Activated T-cell treated with anti-CD3 and anti-CD28 coated beads for 48 hours (primary cell): ENCODE data around the gene MTA3.

Source experiments
- DNase-seq: peaks from one replicate; pipeline ENCODE4 v3.0.0-alpha.2; 2020; ENCODE audit warnings: low read depth

Gene MTA3

DNA sequence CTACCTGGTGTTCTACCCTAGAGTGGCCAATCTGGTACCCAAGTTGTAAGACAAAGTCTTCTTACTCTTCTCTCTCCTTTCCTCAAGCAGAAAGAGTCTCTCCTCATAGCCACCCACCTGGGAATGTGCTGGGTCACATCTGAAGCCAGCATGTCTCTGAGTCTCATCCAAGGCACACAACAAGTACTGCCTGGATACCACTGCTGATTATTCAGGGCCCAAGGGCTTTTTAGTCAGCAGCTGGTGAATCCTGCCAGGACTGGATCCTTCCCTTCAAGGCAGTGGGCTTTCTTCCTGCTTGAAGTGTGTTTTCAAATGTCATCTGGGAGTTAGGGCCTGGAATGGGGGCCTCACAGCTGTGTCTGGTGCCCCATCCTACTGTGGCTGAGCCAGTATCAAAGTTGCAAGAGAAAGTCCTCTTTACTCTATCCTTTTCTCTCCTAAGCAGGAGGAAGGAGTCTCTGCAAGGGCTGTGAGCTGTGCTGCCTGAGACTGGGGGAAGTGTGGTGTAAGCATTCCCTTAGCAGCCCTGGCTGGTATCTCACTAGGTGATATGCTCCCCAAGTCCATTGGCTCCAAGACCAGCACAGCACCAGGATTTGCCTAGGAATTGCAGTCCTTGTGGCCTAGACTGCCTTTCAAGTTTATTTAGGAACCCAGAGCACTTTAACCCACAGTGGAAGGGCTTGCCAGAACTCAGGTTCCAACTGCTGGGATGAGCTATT lies 168.3 kb downstream of the MTA3 start:
- DNase-seq = no peak

DNA sequence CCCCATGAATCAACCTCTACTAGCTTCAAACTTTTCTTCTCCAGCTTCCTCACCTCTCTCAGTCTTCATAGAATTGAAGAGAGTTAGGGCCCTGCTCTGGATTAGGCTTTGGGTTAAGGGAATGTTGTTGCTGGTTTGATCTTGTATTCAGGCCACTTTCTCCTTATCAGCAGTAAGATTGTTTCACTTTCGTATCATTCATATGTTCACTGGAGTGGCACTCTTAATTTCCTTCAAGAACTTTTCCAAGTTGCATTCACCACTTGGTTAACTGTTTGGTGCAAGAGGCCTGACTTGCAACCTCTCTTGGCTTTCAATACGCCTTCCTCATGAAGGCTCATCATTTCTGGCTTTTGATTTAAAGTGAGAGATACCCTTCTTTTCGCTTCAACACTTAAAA lies 172.7 kb downstream of the MTA3 start:
- DNase-seq = no peak

DNA sequence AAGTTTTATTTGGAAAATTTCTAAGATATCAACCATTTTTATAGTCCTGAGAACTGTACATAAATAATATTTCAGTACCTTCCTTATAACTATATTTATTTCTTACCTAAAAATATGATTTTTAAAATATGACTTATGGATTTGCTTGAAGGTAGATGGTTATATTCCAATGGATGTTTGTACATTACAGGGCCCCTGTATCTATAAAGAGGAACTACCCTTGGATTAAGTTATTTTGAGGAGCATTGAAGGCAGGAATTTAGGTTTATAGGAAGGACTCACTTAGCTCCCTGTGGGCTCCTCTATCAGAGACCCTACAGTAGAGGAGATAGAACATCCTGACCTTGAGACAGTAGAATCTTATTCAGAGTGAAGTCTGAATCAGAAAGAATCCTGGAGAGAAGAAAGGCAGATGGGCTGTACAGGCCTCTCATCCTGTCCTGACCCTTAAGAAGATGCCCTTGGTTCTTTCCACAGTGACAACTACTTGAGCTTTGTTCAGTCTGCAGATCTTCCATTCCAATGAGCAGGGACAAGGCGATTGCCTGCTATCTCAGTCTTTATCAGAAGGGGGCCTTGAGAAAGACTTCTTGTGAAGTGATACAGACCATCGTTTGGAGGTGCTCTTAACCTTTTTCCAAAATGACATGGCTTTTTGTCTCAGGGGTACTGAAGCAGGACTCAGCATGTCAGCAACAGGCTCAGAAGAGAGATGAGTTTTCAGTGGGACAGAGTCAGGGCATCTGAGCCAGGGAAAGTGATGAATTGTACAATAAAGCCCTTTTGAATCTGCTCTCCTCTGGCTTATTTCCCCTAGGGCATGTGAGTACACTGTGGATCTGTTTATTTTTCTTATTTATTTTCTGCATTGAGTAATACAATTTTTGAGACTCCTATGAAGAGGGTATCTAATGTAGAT lies 174.6 kb downstream of the MTA3 start:
- no peak for DNase-seq

DNA sequence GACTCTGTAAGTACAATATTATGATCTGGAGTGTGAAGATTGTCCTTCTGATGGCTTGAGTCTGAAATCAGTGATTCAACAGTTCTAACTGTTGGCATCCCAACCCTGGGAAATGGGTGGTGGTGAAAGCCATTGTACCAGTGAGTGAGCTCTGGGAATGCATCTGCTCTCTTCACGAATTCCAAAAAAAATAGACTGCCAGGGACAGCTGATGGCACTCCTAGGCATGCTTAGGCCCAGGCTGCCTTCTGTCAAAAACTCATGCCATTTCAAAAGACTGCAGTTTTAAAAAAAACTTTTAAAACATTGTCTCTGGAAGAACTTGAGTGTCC lies 175.2 kb downstream of the MTA3 start:
- DNase-seq = no peak

DNA sequence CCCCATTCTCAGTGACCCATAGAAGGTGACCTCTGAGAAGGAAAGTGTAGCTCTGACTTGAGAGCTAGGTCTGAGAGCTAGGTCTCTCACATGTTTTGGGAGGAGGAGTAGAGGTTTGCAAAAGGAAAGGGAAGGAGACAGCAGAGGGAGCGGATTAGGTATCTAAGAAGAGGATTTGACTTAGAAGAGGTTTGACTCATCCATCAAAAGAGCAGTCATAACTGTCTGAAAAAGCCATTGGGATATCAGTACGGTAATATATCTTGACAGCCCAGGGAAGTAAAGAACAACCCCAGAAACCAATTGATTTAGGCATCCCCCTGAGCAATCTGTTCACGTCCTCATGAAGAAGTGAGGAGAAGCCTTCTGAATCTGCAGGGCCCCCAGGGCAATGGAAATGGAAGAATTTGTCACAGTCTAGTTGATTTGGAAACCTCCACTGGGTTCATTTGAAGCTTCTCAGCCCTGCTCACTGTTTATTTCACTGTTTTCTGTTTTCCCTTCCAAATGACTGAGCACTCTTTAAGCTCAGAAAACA lies 176.2 kb downstream of the MTA3 start:
- DNase-seq = no peak

DNA sequence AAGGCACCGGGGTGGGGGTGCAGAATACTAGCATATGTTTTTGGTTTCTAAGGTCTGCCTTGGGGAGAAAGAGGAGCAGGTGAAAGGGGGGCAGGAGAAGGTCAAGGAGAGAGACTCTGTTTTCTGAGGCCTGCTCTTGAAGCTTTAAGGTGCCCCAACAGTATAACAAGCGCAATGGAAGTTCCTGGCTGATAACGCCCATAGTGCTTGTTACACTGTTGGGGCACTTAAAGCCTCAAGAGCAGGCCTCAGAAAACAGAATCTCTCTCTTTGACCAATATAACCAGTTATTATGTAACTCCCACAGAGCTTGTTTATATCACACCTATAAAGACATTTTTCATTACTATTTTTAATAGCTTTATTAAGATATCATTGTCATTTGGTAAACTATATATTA lies 179.0 kb downstream of the MTA3 start:
- no peak for DNase-seq

DNA sequence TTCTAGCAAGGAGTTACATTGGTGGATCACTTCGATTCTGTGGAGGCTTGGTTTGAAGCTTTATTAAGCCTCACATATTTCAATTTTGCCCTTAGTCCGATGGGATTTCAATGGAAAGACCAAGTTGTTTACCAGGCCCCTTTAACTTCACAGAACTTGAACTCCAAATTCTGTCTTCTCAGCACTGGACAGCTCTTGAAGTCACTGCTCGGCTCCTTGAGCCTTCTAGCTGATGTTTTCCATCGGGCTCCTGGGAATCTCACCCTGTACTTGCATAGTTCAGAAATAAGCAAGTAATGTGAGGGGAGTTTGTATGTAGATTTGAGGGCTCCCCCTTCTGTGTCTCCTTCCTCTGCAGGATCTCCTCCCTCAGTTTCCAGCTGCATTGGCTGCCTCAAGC lies 180.4 kb downstream of the MTA3 start:
- no peak for DNase-seq

DNA sequence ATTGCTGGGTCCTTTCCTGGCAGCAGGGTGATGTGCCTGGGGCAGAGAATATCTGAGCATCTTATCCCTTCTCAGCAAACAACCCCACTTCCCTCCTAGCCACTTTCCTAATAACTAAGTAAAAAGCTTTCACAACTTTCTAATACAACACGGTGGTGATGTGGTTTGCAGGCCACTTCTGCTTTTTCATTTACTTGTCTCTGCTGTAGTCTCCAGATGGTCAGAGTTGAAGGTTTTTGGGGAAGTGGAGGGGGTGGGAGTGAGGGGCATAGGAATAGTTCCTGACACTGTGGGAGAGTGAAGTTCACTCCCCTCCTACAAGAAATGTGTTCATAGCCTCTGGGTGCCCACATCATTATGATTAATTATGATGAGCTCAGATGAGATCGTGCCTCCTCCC lies 183.9 kb downstream of the MTA3 start:
- no peak for DNase-seq

DNA sequence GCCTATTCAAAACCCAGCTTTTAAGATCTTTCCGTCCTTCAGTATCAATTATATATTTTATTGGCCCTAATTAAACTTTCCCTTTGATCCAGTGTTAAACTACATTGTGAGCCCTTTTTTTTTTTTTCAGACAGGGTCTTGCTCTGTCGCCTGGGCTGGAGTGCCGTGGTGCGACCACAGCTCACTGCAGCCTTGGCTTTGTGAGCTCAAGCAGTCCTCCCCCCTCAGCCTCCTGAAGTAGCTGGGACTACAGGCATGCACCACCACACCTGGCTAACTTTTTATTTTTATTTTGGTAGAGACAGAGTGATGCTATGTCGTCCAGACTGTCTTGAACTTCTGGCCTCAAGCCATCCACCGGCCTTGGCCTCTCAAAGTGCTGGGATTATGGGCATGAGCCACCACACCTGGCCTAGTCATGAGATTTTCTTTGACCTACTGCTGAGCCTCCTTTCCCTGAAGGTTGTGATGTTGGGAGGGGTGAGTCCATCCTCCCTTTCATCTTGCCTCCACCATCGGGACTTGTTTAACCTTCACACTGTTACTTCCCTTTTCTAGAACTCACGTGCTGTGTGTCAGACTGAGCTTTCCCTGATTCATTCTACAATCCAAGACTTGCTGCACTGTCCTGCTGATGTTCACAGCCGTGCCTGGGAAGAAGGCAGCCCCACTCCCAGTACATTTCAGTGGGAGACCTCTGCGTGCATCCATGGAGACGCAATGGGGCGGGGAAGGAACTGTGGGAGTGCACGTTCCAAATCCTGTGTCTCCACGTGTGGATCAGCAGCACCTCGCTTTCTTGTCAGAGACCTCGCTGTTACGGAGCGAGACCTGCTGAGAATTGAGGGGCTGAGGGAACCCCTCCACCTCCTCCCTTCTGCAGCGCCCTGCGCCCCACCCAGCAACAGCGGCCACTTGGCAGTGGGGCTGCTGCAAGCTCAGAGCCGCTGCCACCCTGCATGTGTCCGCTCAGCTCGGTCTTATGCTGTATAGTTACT lies 184.7 kb downstream of the MTA3 start:
- DNase-seq = no peak

DNA sequence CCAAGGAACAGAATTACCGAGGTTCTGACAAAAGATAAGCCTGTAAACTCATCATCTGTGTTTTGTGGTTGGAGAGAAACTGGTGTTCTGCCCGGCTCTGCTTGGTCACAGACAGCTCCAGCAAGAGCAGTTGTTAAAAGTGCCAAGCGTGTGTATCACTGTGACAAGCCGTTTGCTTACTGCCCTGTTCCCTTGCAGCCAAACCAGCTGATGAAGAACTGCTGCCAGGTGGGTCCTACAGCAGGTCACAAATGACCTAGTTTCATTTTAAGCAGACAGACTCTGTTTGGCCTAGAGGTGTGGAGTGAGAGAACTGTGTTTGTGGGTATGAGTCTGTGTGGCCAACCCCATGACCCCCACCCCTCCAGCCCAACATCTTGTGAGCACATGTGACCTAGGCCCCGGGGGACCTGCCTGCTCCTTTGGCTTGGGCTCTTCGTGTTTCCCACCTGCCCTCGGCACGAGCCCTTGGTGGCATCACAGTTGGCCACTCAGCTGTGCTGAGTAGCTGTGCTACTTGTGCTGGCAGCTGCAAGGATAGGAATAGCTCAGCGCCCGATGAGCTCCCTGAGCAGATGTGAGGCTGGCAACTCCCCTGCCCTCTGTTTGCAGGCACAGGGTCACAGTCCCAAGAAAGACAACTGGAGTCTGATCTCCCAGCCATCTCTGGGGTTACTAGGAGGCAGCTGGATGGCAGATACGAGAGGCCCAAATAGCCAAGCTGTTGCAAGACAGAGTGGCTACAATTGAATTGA lies 185.8 kb downstream of the MTA3 start:
- DNase-seq = no peak

DNA sequence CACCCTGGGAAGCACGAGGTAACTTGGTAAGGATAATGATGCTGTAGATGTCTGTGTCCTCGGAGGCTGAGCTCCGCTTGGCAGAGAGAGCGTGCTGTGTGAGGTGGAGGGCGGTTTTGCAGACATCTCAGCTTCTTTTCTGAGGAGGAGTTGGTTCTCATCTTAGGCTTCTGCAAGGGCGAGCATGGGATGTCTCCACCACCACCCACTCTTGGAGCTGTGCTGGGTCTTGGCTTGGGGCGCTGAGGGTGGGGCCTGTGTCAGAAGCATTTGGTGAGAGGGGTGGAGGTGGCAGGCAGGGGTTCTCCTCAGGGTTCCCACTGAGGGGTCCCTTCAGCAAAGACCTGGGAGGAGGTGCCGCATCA lies 186.3 kb downstream of the MTA3 start:
- no peak for DNase-seq

DNA sequence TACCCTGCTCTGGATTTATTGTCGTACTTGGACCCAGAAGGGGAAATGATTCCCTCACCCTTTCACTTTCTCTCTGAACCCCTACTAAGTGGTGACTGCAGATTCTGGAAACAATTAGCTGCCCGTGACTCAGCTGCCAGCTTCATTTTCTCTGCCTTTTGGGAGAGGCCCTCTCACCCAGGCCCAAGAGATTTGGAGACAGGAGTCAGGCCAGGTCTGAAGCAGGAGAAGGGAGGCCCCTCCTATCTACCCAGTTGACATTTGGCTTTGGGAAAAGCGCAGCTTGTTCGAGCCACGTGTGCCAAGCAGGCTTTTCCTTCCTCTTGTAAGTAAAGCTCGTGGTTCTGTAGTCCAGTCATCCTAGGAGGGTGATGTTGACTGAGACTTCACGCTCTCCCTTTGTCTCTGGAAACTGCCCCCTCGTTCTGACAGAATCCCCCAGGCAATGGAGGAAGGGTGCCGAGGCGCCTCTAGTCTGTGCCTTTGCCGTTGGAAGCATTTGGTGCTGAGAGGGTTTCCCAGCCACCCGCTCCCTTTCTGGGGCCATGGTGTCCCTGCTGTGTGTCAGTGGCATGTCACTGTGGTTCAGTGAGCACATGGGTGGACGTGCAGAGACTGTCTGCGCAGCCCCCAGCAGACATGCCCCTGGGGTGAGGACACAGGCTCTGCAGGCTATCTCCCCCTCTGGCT lies 186.9 kb downstream of the MTA3 start:
- DNase-seq = peak; percentile 4

DNA sequence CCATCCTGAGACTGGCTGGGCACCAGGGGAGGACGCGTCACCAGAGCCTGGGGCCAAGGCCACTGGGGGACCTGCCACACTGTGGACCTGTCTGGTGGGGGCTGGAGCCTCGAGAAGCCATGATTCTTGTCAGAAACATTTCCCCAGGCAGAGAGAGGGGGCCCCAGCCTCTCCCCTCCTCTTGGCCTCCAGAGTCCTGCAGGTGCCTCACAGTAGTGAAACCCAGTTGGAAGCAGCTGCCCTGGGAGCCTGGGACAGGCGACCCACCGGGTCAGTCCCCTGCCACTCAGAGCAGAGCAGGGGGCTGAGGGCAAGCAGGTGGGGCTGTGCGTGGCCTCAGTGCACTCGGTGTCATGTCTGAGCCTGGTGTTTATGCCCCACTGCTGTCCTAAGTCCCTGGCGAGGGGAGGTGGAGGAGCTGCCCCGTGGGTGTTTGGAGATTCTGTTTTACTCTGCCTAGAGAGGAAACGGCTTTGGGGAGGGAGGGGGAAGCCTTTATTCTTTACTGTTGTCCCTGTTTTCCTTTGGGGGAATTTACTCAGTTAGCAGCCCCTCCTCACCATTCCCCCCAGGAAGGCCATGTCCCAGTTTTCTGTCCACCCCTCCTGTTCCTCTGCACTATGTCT lies 187.8 kb downstream of the MTA3 start:
- DNase-seq = no peak

DNA sequence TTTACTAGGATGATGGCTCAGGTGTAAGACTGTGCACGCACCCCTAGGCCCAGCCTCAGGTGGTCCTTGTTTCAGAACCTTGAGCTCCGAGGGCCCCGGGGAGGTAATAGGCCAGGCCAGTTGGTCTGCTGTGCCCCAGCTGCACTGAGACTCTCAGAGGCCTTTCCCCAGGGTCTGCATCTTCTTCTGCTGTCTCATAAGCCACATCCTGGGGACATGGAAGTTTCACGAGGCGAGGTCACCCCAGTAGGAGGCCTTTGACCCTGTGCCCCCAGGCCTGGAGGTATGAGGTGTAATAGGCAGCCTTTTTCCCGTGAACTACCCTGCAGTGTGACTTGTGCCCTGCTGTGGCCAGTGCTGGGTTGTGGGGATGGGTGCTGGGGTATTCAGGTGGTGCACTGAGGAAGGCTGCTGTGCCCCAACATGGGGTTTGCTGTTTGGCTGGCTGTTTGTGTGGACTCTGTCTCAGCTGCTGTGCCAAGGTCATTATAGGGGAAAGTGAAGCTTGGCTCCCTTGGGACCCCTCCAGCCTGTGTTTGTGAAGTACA lies 188.6 kb downstream of the MTA3 start:
- DNase-seq = no peak

DNA sequence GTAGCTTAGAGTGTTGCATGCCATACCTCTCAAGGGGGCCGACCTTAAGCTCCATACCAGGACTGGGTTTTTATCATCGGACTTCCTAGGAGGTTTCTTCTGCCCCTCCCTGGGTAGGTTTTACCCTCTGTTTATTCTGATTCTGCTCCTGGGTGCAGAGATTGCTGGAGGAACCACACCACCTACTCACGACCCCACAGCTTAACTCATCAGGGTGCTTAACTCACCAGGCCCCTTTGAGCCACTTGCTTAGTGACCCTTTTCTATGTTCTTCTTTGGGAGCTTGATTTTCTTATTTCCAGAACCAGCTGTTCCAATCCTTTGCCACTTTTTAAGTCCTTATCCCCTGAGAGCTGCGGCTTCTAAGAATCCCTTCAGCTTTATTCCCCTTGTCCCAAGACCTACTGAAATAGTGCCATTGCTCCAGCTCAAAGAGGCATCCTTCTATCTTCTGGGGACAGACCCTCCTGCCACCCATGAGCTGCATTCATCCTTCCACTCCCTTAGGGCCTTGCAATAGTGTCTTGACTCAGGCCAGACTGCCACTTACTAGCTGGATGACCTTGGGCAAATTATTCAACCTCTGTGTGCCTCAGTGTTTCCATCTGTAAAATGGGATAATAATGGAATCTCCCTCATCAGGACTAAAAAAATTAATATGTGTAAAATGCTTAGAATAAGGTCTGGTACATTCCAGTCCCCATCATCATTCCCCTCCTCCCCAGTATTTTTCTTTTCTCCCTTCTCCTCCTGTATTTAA lies 189.7 kb downstream of the MTA3 start:
- no peak for DNase-seq

DNA sequence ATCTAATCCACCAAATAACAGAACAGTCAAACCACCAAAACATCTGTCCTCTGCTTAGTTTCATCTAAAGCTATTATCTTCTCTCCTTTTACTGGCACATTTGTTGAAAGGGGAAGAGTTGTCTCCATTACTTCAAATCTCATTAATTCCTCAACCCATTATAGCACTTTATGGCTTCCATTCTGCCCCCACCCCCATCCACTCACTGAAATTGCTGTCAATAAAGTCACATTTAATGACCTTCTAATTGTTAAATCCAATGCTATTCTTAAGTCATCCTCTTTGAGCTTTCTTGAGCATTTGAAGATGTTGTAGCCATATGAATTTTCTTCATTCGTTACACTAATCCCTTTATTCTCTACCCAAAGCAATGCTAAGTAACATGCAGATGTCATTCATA lies 190.3 kb downstream of the MTA3 start:
- no peak for DNase-seq

DNA sequence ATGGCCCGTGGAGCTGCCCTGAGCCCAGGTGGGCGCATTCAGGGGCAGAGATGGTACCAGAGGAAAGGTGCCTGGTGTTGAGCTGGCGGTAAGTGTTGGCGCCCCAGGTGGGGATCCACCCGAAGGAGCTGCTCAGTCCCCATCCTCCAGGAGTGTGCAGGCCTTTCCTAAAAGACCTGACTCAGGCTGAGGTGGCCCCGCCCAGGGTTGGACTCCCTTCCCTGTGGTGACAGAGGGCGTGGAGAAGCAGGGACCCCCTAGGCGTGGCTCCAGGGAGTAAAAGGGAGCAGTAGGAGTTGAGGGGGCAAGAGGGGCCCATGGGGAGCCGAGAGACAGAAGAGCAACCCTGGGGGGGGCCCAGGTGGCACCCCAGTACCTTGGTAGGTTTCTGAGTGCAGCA lies 193.1 kb downstream of the MTA3 start:
- no peak for DNase-seq

DNA sequence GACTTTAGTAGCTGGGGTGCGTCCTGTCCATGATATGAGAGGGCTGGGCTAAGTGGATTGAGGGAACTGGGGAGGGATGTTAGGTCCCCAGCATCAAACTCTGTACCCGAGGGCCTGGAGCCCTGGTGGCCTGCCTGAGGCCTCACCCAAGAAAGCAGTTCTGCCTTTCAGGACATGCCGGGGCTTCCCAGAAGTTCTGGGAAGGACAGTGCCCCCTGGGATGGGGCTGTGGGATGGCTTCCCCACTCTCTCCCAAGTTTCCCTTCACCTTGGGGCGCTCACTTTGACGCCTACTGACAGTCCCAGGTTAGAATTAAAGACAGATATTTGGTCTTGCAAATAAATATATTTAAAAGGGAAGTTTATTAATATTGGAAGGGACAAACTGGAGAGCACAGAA lies 193.7 kb downstream of the MTA3 start:
- DNase-seq = no peak
